Measurements from ENCODE around the gene ZNF839. TPM values are rescaled to one million over a fixed set of nuclear protein-coding genes. Genes with fewer than 3 reads are reported as not detected.

Gene ZNF839
- total and polyA plus RNA-seq, 2 experiments from 2014 or later: 7.9 to 10.0 TPM

GRCh38 chr14:102387086-102387485 lies 67.5 kb downstream of the ZNF839 start (continued):
- no peak for TF ChIP-seq CTCF (conservative IDR thresholded peaks at IDR 0.05; ENCODE audit: low read depth in 2 of 2)
- no peak for TF ChIP-seq ZNF114 (CRISPR knock-in tag; IDR thresholded peaks at IDR 0.05)

GRCh38 chr14:102389246-102389645 lies 69.7 kb downstream of the ZNF839 start:
- Histone ChIP-seq H3K36me3 (ENCODE audit: insufficient read depth) (no peaks in the 10 kb centered on the region), H3K4me2 (no peak overlapping the region), H3K27ac (ENCODE audit: low read depth) (no peak overlapping the region), H3F3A (replicated peaks; ENCODE audit: low read depth) (no peaks in the 10 kb centered on the region), H2AFZ (no peak overlapping the region), H3K9me2 (ENCODE audit: insufficient read depth) (no peaks in the 10 kb centered on the region), H4K20me1 (replicated peaks; ENCODE audit: insufficient read depth) (no peaks in the 10 kb centered on the region), H3K4me1 (ENCODE audit: insufficient read depth) (peaks cover 3% of the 10 kb centered on the region), H3K79me2 (replicated peaks; ENCODE audit: insufficient read depth) (no peaks in the 10 kb centered on the region), H3K27me3 (ENCODE audit: insufficient read depth) (no peaks in the 10 kb centered on the region), H3K4me3 (no peak overlapping the region)
- ATAC-seq: no peak
- no peak for TF ChIP-seq EZH2phosphoT487 (IDR thresholded peaks at IDR 0.05; ENCODE audit: unreplicated experiment)
- no peak for TF ChIP-seq JUNB (IDR thresholded peaks at IDR 0.05; ENCODE audit: unreplicated experiment)
- TF ChIP-seq ZNF462 (CRISPR knock-in tag; IDR thresholded peaks at IDR 0.05): no peak
- TF ChIP-seq POLR2AphosphoS5 (IDR thresholded peaks at IDR 0.05; ENCODE audit: low read depth): no peak
- TF ChIP-seq NANOG (IDR thresholded peaks at IDR 0.05; ENCODE audit: borderline replicate concordance): no peak
- TF ChIP-seq STAT1 (IDR thresholded peaks at IDR 0.05; ENCODE audit: unreplicated experiment): no peak
- TF ChIP-seq ZNF114 (CRISPR knock-in tag; IDR thresholded peaks at IDR 0.05): no peak
- no peak for TF ChIP-seq ZNF331 (CRISPR knock-in tag; IDR thresholded peaks at IDR 0.05; ENCODE audit: low read depth)
- no peak for TF ChIP-seq CTCF (conservative IDR thresholded peaks at IDR 0.05; ENCODE audit: low read depth in 2 of 2)
- TF ChIP-seq EZH2 (IDR thresholded peaks at IDR 0.05; ENCODE audit: low read depth, unreplicated experiment): no peak
- Mint-ChIP-seq H3K27ac (no peak overlapping the region; the same call in 1 of the 2 replicates), H3K27me3 (ENCODE audit: insufficient read depth, low read depth, poor library complexity) (peaks cover 8% of the 10 kb centered on the region), H3K4me1 (peaks cover 9% of the 10 kb centered on the region), H3K36me3 (ENCODE audit: low read depth) (peaks cover 11% of the 10 kb centered on the region), H3K9me3 (no peaks in the 10 kb centered on the region), H3K4me3 (no peak overlapping the region)
- DNase-seq (ENCODE audit: low spot score): no peak

Data from GM23338 (cell line).